HUES48 (cell line): ENCODE data around the gene RTL5.

Experiments
- H3K27ac ChIP-seq: one replicate; pipeline ENCODE4 v1.7.0; 2013; ENCODE audit warnings: low read depth, low read length, inconsistent platforms
- H3K27me3 ChIP-seq: 2 replicates; pipeline ENCODE4 v1.6.1; 2013; ENCODE audit warnings: mild to moderate bottlenecking, low read length; ENCODE audit not compliant: control insufficient read depth, insufficient read depth
- H3K36me3 ChIP-seq: 2 replicates; pipeline ENCODE4 v1.6.1; 2013; ENCODE audit warnings: low read length; ENCODE audit not compliant: control insufficient read depth, insufficient read depth
- H3K4me1 ChIP-seq: 2 replicates; pipeline ENCODE4 v1.6.1; 2013; ENCODE audit warnings: mild to moderate bottlenecking, low read length; ENCODE audit not compliant: control insufficient read depth, insufficient read depth
- H3K4me3 ChIP-seq: 2 replicates; pipeline ENCODE4 v1.5.1; 2013; ENCODE audit warnings: mild to moderate bottlenecking, low read depth, low read length
- H3K9ac ChIP-seq: 2 replicates; pipeline ENCODE4 v1.6.1; 2013; ENCODE audit warnings: mild to moderate bottlenecking, low read depth, low read length, moderate library complexity
- H3K9me3 ChIP-seq: 2 replicates; pipeline ENCODE4 v1.6.1; 2013; ENCODE audit warnings: low read length; ENCODE audit not compliant: control insufficient read depth, insufficient read depth

Gene RTL5

DNA sequence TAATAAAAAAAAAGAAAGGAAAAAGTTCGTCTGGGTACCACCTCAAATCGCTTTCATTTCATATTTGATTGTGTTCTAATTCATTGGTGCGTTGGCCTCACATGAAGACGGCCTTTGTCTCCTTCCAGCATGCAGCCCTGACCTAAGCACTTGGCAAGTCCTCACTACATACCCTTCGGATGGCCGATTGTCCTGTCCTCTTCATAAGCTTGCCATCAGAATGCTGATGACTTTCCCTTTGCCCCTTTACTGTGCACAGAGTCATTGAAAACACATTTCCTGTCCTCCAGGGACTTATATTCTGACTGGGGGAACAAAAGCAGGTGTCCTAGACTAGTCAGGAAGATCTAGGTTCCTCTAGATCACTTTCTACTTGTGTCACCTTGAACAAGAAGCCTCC is 43.0 kb downstream of the RTL5 start:
- no peaks in the 10 kb centered on the region for H3K4me1 ChIP-seq
- H3K27ac ChIP-seq, result no peak overlapping the region
- H3K9me3 ChIP-seq, result peaks cover 16% of the 10 kb centered on the region; the same call in 1 of the 2 replicates
- no peaks in the 10 kb centered on the region for H3K36me3 ChIP-seq
- H3K27me3 ChIP-seq, result no peaks in the 10 kb centered on the region
- no peak overlapping the region for H3K9ac ChIP-seq
- no peak overlapping the region for H3K4me3 ChIP-seq

DNA sequence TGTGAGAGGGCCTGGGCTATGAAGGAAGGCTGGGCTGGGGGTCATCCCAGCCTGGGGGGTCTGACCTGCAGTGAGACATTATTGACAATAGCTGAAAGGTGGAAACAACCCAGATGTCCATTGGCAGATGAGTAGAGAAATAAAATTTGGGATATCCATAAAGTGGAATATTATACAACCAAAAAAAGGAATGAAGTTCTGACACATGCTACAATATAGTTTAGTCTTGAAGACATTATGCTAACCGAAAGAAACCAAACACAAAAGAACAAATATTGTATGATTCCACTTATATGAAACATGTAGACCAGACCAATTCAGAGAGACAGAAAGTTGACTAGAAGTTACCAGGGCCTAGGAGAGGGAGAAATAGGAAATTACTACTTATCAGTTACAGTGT is 44.7 kb downstream of the RTL5 start:
- H3K27me3 ChIP-seq, result no peaks in the 10 kb centered on the region
- H3K9ac ChIP-seq, result no peak overlapping the region
- peaks cover 17% of the 10 kb centered on the region; the same call in 1 of the 2 replicates for H3K9me3 ChIP-seq
- H3K4me1 ChIP-seq, result no peaks in the 10 kb centered on the region
- no peak overlapping the region for H3K4me3 ChIP-seq
- H3K27ac ChIP-seq, result no peak overlapping the region
- no peaks in the 10 kb centered on the region for H3K36me3 ChIP-seq

DNA sequence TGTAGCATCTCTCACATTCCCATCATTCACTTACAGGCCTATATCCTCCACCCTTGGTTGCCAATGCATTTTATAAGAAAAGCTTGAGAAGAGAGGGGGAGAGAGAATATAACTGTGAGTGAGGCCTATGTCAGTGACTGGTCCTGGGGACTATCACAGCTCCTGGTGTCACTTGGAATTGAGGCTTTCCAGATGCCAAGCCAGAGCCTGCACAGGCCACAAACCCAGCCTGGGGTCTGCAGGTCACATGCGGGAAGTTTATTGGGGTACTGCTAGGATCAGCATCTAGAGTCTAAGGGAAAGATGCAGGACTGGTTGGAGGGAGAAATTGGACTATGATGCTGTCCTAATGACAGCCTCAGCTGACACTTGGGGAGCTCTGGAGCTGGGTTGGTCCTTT is 47.6 kb downstream of the RTL5 start:
- H3K9ac ChIP-seq, result no peak overlapping the region
- no peaks in the 10 kb centered on the region for H3K4me1 ChIP-seq
- no peaks in the 10 kb centered on the region for H3K27me3 ChIP-seq

DNA sequence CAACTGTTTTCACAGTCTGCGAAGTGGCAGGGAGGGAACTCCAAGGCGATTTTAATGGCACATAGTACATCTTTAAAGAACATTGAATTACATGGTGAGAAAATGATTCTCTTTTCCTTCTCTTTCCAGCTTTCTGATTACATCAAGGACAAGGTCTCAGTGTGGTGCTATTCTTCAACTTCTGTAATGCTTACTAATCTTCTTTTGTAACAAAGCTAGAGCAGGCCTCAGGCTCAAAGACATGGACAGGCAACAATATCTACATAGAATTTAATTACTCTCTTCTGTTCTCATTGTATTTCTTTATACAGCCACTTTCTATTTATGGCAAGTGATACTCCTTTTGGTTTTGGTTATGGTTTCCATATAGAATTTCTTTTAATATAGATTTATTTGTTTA is 48.4 kb downstream of the RTL5 start:
- peaks cover 17% of the 10 kb centered on the region; the same call in 1 of the 2 replicates for H3K9me3 ChIP-seq
- no peak overlapping the region for H3K4me3 ChIP-seq
- H3K4me1 ChIP-seq, result no peaks in the 10 kb centered on the region
- H3K9ac ChIP-seq, result no peak overlapping the region
- H3K27ac ChIP-seq, result no peak overlapping the region
- no peaks in the 10 kb centered on the region for H3K27me3 ChIP-seq
- H3K36me3 ChIP-seq, result no peaks in the 10 kb centered on the region

More for the DNA sequence above, 47.6 kb downstream of the RTL5 start:
- peaks cover 24% of the 10 kb centered on the region; the same call in 1 of the 2 replicates for H3K9me3 ChIP-seq
- H3K36me3 ChIP-seq, result no peaks in the 10 kb centered on the region
- no peak overlapping the region for H3K27ac ChIP-seq
- H3K4me3 ChIP-seq, result no peak overlapping the region

DNA sequence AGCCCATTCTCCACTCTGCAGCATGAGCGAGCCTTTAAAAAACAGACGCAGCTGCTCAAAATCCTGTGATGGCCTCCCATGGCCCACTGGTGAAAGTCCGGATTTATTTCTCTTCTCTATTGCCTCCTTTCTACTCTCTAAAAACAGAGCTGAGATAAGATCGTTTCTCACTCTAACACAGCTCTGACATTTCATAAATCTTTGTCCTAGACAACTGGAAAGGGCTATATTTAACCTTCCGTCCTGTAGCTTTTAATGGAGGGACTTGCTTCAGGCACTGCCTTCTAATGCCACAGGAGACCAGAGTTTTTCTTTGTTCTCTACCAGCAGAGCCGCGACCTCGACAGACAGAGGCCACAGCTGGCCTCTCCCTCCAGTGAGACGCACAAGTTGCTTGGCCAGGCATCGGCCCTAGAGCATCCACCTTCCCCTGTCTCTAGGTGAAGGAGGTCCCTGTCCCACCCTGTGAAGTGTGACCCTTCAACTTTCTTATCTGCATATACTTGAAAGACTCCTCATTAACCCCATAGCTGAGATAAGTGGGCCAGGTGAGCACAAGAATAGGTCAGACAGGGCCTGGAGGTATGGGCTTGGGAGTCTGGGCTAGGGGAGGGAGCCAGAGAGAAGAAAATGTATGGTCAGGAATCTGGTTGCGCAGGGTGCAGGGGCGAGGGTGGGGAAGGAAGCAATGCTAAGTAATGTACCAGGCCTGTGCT is 50.0 kb downstream of the RTL5 start:
- peaks cover 18% of the 10 kb centered on the region; the same call in 1 of the 2 replicates for H3K9me3 ChIP-seq
- no peaks in the 10 kb centered on the region for H3K4me1 ChIP-seq
- no peaks in the 10 kb centered on the region for H3K36me3 ChIP-seq
- no peak overlapping the region for H3K4me3 ChIP-seq
- peak overlapping the region; percentile 10 for H3K27ac ChIP-seq
- no peak overlapping the region for H3K9ac ChIP-seq
- H3K27me3 ChIP-seq, result no peaks in the 10 kb centered on the region

DNA sequence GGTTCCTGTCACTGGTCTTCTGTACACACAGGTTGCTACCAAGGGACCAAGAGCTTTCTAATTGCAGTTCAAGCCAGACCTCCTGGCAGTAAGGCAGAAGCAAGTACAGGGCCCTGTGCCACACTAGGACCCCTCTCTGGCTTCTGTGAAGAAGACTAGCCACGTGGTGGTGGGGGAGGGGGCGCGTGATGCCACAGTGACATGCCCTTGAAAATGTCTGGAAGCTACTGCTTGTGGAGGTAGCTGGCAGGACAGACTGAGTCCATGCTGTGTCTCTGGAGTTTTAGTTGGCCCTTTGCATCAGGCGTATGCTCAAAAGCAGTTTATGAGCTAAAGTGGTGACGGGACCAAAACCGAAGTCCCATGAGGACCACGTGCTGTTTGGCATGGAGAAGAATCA is 50.9 kb downstream of the RTL5 start:
- Histone ChIP-seq H3K9ac (no peak overlapping the region), H3K27me3 (no peaks in the 10 kb centered on the region), H3K27ac (no peak overlapping the region), H3K36me3 (no peaks in the 10 kb centered on the region), H3K4me1 (no peaks in the 10 kb centered on the region), H3K9me3 (peaks cover 19% of the 10 kb centered on the region; the same call in 1 of the 2 replicates), H3K4me3 (no peak overlapping the region)

DNA sequence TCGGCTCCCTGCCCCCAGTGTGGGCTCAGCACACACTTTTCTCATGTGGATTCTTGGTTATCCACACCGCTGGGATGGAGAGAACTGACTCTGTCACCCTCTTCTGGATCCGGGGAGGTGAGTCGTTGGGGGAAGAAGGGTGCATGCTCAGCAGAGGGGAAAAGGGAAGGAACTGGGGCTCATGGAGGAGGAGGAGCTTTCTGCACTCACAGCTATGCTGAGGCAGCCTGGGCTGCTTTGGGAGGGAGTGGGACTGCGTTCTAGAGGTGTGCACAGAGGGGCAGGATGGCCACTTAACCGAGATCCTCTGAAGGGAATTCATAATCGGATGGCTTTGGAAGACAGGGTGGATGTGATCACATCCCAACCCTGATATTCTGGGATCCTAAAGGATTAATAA is 51.6 kb downstream of the RTL5 start:
- no peaks in the 10 kb centered on the region for H3K4me1 ChIP-seq
- H3K36me3 ChIP-seq, result no peaks in the 10 kb centered on the region
- no peaks in the 10 kb centered on the region for H3K27me3 ChIP-seq
- H3K9me3 ChIP-seq, result peaks cover 19% of the 10 kb centered on the region; the same call in 1 of the 2 replicates
- no peak overlapping the region for H3K9ac ChIP-seq
- no peak overlapping the region for H3K27ac ChIP-seq
- no peak overlapping the region for H3K4me3 ChIP-seq

DNA sequence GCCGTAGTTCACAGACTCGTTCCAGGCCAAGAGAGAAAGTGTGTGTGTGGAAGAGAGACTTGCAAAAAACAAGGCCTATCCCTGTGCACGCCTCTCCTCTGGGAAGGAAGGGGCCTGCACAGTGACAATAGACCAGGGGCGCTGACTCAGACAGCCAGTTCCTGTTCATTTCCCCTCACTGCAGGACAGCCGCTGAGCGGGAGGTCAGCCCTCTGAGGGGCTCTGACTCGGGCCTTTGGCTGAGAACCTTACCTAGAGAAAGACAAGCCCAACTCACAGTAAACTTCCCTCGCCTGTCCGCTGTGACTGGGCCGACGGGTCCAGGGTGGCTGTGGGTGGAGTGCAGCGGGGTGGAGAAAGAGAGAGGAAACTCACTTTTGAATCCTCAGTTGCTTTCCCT is 52.1 kb downstream of the RTL5 start:
- Histone ChIP-seq H3K4me3 (no peak overlapping the region), H3K4me1 (no peaks in the 10 kb centered on the region)

DNA sequence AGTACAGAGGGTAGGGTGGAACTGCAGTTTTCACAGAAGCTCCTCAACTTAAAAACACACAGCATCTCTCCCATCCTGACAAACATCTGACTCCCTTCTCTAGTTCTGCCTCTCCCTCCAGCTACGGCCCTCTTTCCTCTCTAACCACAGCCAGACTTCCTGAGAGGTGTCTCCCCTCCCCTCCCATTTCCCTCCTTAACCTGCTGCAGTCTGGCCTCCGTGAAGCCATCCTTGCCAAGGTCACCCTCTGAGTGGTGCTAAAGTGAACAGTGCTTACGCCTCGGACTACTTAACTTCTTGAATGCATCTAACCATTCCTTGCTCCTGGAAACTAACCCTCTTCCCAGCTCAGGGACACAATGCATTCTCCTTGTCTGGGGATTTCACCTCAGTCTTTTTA is 53.3 kb downstream of the RTL5 start:
- Histone ChIP-seq H3K27ac (no peak overlapping the region), H3K27me3 (no peaks in the 10 kb centered on the region), H3K9me3 (peaks cover 16% of the 10 kb centered on the region; the same call in 1 of the 2 replicates), H3K4me3 (no peak overlapping the region), H3K36me3 (no peaks in the 10 kb centered on the region), H3K4me1 (no peaks in the 10 kb centered on the region), H3K9ac (no peak overlapping the region)

More for the DNA sequence above, 52.1 kb downstream of the RTL5 start:
- Histone ChIP-seq H3K27me3 (no peaks in the 10 kb centered on the region), H3K9ac (no peak overlapping the region), H3K36me3 (no peaks in the 10 kb centered on the region), H3K9me3 (peaks cover 19% of the 10 kb centered on the region; the same call in 1 of the 2 replicates), H3K27ac (no peak overlapping the region)
